Fibroblast of villous mesenchyme (primary cell): ENCODE results near the gene FMN1. TPM values are rescaled to one million over a fixed set of nuclear protein-coding genes. Genes with fewer than 3 reads are reported as not detected.
A peak's percentile ranks its signal among the peaks of the same experiment; 100 is the strongest.

Experiments
- DNase-seq: peaks from one replicate; pipeline ENCODE4 v3.0.0-alpha.2; 2010; ENCODE audit warnings: low read depth
- H3K4me3 ChIP-seq: 2 replicates; pipeline ENCODE4 v1.5.1; 2011; ENCODE audit warnings: low read depth, mild to moderate bottlenecking, low read length
- total RNA-seq: library from RNA; depleted of rRNA; stranded (reverse); fragments of >200 nt; gene quantifications from 2 replicates; pipeline ENCODE4 v1.2.3, GENCODE V29; 2012
- TF ChIP-seq, protein P1 (sequence below): IDR thresholded peaks from 2 replicates; pipeline ENCODE4 v1.5.1; 2012; ENCODE audit warnings: low read depth, mild to moderate bottlenecking, low read length; ENCODE audit not compliant: insufficient read depth

The FMN1 gene
- total RNA-seq, 1 donor = 8.6 TPM

DNA sequence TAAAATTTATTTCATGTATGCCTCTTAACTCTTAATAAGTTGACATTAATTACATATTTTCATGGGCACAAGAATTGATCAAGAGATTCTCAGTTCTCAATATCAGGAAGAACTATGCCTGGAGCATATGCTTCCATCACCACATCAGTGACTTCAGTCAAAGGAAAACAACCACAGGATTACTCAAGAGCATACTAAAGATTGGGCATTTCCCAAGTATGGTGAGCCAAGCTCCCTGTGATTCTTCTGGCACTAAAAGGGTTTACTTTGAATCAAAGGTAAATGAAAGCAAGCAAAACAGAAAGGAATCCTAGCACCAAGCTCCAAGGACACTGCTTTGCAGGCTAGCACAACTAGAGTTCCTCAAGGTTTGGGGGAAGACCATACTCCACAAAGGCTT, 44.6 kb downstream of the FMN1 start:
- H3K4me3 ChIP-seq = no peak overlapping the region
- peak; percentile 18 for DNase-seq
- TF ChIP-seq, protein P1, sequence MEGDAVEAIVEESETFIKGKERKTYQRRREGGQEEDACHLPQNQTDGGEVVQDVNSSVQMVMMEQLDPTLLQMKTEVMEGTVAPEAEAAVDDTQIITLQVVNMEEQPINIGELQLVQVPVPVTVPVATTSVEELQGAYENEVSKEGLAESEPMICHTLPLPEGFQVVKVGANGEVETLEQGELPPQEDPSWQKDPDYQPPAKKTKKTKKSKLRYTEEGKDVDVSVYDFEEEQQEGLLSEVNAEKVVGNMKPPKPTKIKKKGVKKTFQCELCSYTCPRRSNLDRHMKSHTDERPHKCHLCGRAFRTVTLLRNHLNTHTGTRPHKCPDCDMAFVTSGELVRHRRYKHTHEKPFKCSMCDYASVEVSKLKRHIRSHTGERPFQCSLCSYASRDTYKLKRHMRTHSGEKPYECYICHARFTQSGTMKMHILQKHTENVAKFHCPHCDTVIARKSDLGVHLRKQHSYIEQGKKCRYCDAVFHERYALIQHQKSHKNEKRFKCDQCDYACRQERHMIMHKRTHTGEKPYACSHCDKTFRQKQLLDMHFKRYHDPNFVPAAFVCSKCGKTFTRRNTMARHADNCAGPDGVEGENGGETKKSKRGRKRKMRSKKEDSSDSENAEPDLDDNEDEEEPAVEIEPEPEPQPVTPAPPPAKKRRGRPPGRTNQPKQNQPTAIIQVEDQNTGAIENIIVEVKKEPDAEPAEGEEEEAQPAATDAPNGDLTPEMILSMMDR = no peak

DNA sequence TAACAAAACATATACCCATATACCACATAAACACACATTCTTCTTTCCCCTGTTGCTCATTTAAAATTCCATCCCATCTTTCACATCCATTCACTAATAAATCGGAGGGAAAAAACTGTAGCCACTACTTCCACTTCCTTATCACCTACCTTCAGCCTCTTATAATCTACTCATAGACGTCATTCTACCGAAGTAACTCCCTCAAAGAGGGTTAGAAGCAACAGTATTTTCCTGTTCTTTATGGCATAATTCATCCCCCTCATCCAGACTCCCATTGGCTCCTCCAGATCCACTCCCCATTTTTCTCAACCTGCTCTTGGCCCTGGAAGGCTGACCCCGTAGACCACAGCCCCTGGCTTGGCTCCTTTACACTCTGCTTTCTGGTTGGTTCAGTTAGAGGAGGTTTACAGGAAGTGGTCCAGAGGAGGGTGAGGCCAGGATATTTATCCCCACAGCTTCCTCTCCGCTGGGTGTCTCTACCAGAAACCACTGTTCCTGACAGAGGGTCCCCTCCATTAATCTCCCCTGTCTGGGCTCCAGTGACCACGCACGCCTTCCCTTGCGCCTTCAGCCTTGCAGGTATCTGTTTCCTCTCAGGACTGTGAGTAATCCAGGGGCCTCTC, 46.3 kb downstream of the FMN1 start:
- H3K4me3 ChIP-seq = no peak overlapping the region
- TF ChIP-seq, protein P1 = no peak
- DNase-seq = no peak

DNA sequence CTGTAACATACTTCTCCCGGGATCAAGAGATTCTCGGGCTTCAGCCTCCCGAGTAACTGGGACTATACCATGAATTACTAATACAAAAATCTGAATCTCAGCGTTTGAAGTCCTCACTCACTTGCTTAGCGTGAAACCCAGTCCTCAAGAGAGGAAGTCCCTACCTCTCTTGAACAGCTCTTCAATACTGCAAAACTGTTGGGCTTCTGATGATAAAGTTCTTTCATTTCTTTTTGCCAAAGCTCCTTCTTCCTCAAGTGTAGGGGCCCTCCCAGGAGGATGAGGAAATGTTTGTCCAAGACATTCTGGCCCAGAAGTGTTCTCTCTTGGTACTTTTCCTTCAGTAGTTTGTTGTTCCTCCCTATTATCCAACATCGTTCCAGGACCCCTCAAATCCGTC, 48.5 kb downstream of the FMN1 start:
- no peak for DNase-seq
- TF ChIP-seq, protein P1 = no peak
- no peak overlapping the region for H3K4me3 ChIP-seq

- H3K4me3 ChIP-seq = no peak overlapping the region
- no peak for DNase-seq
- TF ChIP-seq, protein P1 = no peak
Measured at GRCh38 chr15:33145447-33145846, 49.1 kb downstream of the FMN1 start.

DNA sequence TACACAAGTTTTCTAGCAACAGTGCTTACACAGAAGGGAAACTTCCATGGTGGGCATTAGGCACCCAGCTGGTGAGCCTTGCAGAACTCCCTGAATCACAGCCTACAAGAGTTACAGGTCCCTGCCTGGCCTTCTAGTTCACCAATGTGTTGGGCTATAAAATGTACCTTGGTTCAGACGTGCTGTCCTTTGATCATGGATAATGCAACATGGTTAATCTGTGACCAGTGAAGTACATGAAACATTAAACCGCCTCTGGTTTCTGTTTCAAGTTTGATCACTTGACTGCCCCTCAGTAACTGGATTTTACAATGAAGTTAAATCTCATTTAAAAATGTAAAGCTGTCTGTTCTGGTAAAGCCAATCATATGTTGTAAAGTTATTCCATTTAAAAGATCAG, 51.8 kb downstream of the FMN1 start:
- H3K4me3 ChIP-seq = no peak overlapping the region
- TF ChIP-seq, protein P1 = no peak
- no peak for DNase-seq

GRCh38 chr15:33138000-33138399, 56.5 kb downstream of the FMN1 start:
- no peak for DNase-seq
- H3K4me3 ChIP-seq = no peak overlapping the region
- TF ChIP-seq, protein P1 = no peak

- TF ChIP-seq, protein P1 = no peak
- H3K4me3 ChIP-seq = no peak overlapping the region
- no peak for DNase-seq
Measured at GRCh38 chr15:33137101-33137500, 57.4 kb downstream of the FMN1 start.
